Neural progenitor cell (in vitro differentiated cells): ENCODE results near the gene TULP3. TPM values are rescaled to one million over a fixed set of nuclear protein-coding genes. Genes with fewer than 3 reads are reported as not detected.
A peak's percentile ranks its signal among the peaks of the same experiment; 100 is the strongest.

Experiments used
- DNase-seq: peaks from one replicate; pipeline ENCODE4 v3.0.0-alpha.2; 2016; ENCODE audit warnings: low spot score
- H2AFZ ChIP-seq: fragments of 200-600 bp; sonication (generic); replicated peaks from 2 replicates; pipeline ENCODE4 v1.6.1; 2016; ENCODE audit warnings: antibody characterized with exemption
- H3F3A ChIP-seq: fragments of 200-600 bp; sonication (generic); 2 replicates; pipeline ENCODE4 v1.6.1; 2016; ENCODE audit warnings: antibody characterized with exemption, low read depth
- H3K27ac ChIP-seq: fragments of 200-600 bp; sonication (generic); 2 replicates; pipeline ENCODE4 v1.5.1; 2016; ENCODE audit warnings: mild to moderate bottlenecking
- H3K27me3 ChIP-seq: fragments of 200-600 bp; sonication (generic); 2 replicates; pipeline ENCODE4 v1.6.1; 2016; ENCODE audit warnings: mild to moderate bottlenecking, moderate library complexity
- H3K36me3 ChIP-seq: fragments of 200-600 bp; sonication (generic); 2 replicates; pipeline ENCODE4 v1.5.1; 2016
- H3K4me1 ChIP-seq: fragments of 200-600 bp; sonication (generic); 2 replicates; pipeline ENCODE4 v1.6.1; 2016; ENCODE audit warnings: mixed run types
- H3K4me2 ChIP-seq: fragments of 200-600 bp; sonication (generic); 2 replicates; pipeline ENCODE4 v1.6.1; 2016
- H3K4me3 ChIP-seq: fragments of 200-600 bp; sonication (generic); 2 replicates; pipeline ENCODE4 v1.5.1; 2016
- H3K79me2 ChIP-seq: fragments of 200-600 bp; sonication (generic); 2 replicates; pipeline ENCODE4 v1.6.1; 2016; ENCODE audit warnings: low read depth
- H3K9ac ChIP-seq: fragments of 200-600 bp; sonication (generic); 2 replicates; pipeline ENCODE4 v1.6.1; 2016
- H3K9me3 ChIP-seq: fragments of 200-600 bp; sonication (generic); 2 replicates; pipeline ENCODE4 v1.5.1; 2016; ENCODE audit warnings: low read depth
- H4K20me1 ChIP-seq: fragments of 200-600 bp; sonication (generic); 2 replicates; pipeline ENCODE4 v1.6.1; 2016; ENCODE audit warnings: low read depth
- H3K27ac Mint-ChIP-seq: 3 replicates; pipeline ENCODE4 v1.8.0; 2021; ENCODE audit warnings: mixed read lengths
- H3K27me3 Mint-ChIP-seq: 2 replicates; pipeline ENCODE4 v1.8.0; 2022; ENCODE audit warnings: low read depth, mild to moderate bottlenecking, inconsistent platforms, moderate library complexity, mixed read lengths; ENCODE audit not compliant: insufficient read depth
- H3K36me3 Mint-ChIP-seq: 3 replicates; pipeline ENCODE4 v1.8.0; 2021; ENCODE audit warnings: mixed read lengths
- H3K4me1 Mint-ChIP-seq: 3 replicates; pipeline ENCODE4 v1.8.0; 2021; ENCODE audit warnings: mixed read lengths
- H3K4me3 Mint-ChIP-seq: 3 replicates; pipeline ENCODE4 v1.8.0; 2021; ENCODE audit warnings: mild to moderate bottlenecking, moderate library complexity, mixed read lengths
- H3K9me3 Mint-ChIP-seq: 3 replicates; pipeline ENCODE4 v1.8.0; 2020; ENCODE audit warnings: mixed read lengths
- CTCF ChIP-seq: fragments of 200-600 bp; sonication (generic); IDR thresholded peaks from 2 replicates; pipeline ENCODE4 v1.5.1; 2017; ENCODE audit warnings: antibody characterized with exemption, mild to moderate bottlenecking
- EZH2 ChIP-seq: fragments of 200-600 bp; sonication (generic); IDR thresholded peaks from 2 replicates; pipeline ENCODE4 v1.6.1; 2017; ENCODE audit warnings: antibody characterized with exemption, mild to moderate bottlenecking, moderate library complexity
- EZH2phosphoT487 ChIP-seq: fragments of 200-600 bp; sonication (generic); IDR thresholded peaks from 2 replicates; pipeline ENCODE4 v1.6.1; 2017; ENCODE audit warnings: antibody characterized with exemption
- total RNA-seq: library from RNA; depleted of rRNA; stranded (reverse); fragments of >200 nt; gene quantifications from 2 replicates; pipeline ENCODE4 v1.2.3, GENCODE V29; 2015; ENCODE audit warnings: low replicate concordance

Gene TULP3
- total RNA-seq, 1 donor from 2014 or later, result 33.4 TPM

GRCh38 chr12:2959505-2960389 is 69.1 kb downstream of the TULP3 start:
- H2AFZ ChIP-seq, result peak overlapping the region; percentile 97
- H3K9ac ChIP-seq, result peak overlapping the region; percentile 34
- peaks cover 39% of the 10 kb centered on the region for H3K79me2 ChIP-seq
- peaks cover 33% of the 10 kb centered on the region for H4K20me1 ChIP-seq
- TF ChIP-seq CTCF (peak; percentile 13), EZH2 (peak; percentile 52), EZH2phosphoT487 (peak; percentile 44)
- peaks cover 43% of the 10 kb centered on the region for H3K27me3 ChIP-seq
- H3K4me1 ChIP-seq, result peaks cover 32% of the 10 kb centered on the region
- H3K36me3 ChIP-seq, result no peaks in the 10 kb centered on the region
- no peak overlapping the region for H3K27ac ChIP-seq
- DNase-seq, result peak; percentile 77
- peaks cover 25% of the 10 kb centered on the region for H3K27me3 Mint-ChIP-seq
- no peaks in the 10 kb centered on the region for H3K36me3 Mint-ChIP-seq
- H3F3A ChIP-seq, result peaks cover 33% of the 10 kb centered on the region
- peak overlapping the region; percentile 95 for H3K4me2 ChIP-seq
- H3K4me3 Mint-ChIP-seq, result peak overlapping the region; percentile 86
- H3K9me3 ChIP-seq, result no peaks in the 10 kb centered on the region
- no peaks in the 10 kb centered on the region for H3K9me3 Mint-ChIP-seq
- H3K4me1 Mint-ChIP-seq, result peaks cover 36% of the 10 kb centered on the region
- peak overlapping the region; percentile 73 for H3K4me3 ChIP-seq
- no peak overlapping the region for H3K27ac Mint-ChIP-seq

- H3K27ac Mint-ChIP-seq, result peak overlapping the region; percentile 18
- H3K4me3 ChIP-seq, result peak overlapping the region; percentile 73
Measured at GRCh38 chr12:2960390-2960956, 69.8 kb downstream of the TULP3 start.

GRCh38 chr12:2960996-2961616 is 70.4 kb downstream of the TULP3 start:
- peaks cover 32% of the 10 kb centered on the region for H3K4me1 ChIP-seq
- Mint-ChIP-seq H3K27me3 (peaks cover 23% of the 10 kb centered on the region), H3K4me1 (peaks cover 36% of the 10 kb centered on the region), H3K27ac (no peak overlapping the region), H3K4me3 (peak overlapping the region; percentile 84), H3K9me3 (no peaks in the 10 kb centered on the region), H3K36me3 (no peaks in the 10 kb centered on the region)
- H3K4me3 ChIP-seq, result peak overlapping the region; percentile 73
- H3K9ac ChIP-seq, result no peak overlapping the region
- H2AFZ ChIP-seq, result no peak overlapping the region
- H3F3A ChIP-seq, result peaks cover 33% of the 10 kb centered on the region
- no peak overlapping the region for H3K27ac ChIP-seq
- H3K4me2 ChIP-seq, result peak overlapping the region; percentile 95
- H3K9me3 ChIP-seq, result no peaks in the 10 kb centered on the region
- H3K36me3 ChIP-seq, result no peaks in the 10 kb centered on the region
- DNase-seq, result no peak
- H3K27me3 ChIP-seq, result peaks cover 43% of the 10 kb centered on the region
- TF ChIP-seq CTCF (no peak), EZH2phosphoT487 (no peak), EZH2 (no peak)
- peaks cover 33% of the 10 kb centered on the region for H4K20me1 ChIP-seq
- H3K79me2 ChIP-seq, result peaks cover 53% of the 10 kb centered on the region

More at GRCh38 chr12:2960390-2960956, 69.8 kb downstream of the TULP3 start:
- peaks cover 43% of the 10 kb centered on the region for H3K27me3 ChIP-seq
- peaks cover 32% of the 10 kb centered on the region for H3K4me1 ChIP-seq
- H3K36me3 ChIP-seq, result no peaks in the 10 kb centered on the region
- H3K27ac ChIP-seq, result no peak overlapping the region
- DNase-seq, result peak; percentile 35
- peaks cover 25% of the 10 kb centered on the region for H3K27me3 Mint-ChIP-seq
- H3K9me3 ChIP-seq, result no peaks in the 10 kb centered on the region
- peak overlapping the region; percentile 84 for H3K4me3 Mint-ChIP-seq
- peaks cover 33% of the 10 kb centered on the region for H4K20me1 ChIP-seq
- TF ChIP-seq CTCF (no peak), EZH2 (peak; percentile 35)
- no peaks in the 10 kb centered on the region for H3K9me3 Mint-ChIP-seq
- peaks cover 33% of the 10 kb centered on the region for H3F3A ChIP-seq
- H3K4me2 ChIP-seq, result peak overlapping the region; percentile 95
- no peaks in the 10 kb centered on the region for H3K36me3 Mint-ChIP-seq
- H3K9ac ChIP-seq, result no peak overlapping the region
- H2AFZ ChIP-seq, result peak overlapping the region; percentile 97
- peaks cover 47% of the 10 kb centered on the region for H3K79me2 ChIP-seq
- peaks cover 36% of the 10 kb centered on the region for H3K4me1 Mint-ChIP-seq
